GF-D8 (cell line): Measurements from ENCODE around the gene NXPH4.
A peak's percentile ranks its signal among the peaks of the same experiment; 100 is the strongest.

Source experiments
- DNase-seq: peaks from one replicate; lab custom pipeline; 2025; lab: John Stamatoyannopoulos, UW

Gene NXPH4

DNA sequence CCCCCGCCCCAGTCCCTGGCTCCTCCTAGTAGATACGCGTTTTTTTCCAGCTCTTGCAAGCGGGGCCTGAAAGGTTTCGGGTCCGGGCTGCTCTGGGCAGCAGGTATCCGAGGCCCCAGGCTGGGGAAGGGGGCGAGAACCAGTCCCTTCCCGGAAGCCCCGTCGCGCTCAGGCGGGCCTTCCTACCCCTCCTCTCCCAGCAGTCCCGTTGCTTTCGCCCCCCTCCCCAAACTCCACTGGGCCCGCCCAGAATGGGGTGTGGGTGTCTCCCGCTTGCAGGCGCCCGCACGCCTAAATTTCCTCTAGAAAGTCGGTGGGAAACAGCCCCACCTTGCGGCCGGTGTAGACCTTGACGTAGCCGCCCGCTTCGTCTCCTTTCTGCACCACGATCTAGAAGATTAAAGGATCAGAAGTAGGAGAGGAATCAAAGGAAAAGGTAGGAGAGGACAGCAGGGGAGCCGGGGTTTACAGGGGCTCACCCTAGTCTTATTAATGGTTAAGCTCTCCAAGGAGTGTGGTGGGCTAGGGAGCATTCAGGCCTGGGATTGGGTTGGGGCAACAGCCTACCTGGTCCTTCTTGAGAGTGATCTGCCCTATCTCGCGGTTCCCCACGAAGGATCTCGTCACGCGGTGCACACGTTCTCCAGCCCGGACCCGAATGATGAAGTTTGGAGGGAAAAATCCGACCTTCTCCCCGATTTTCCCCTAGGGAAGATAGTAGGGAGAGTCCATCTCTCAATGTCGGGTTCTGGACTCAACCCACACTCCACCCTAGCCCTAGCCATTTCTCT is 27.1 kb downstream of the NXPH4 start:
- DNase-seq, result peak; percentile 31

DNA sequence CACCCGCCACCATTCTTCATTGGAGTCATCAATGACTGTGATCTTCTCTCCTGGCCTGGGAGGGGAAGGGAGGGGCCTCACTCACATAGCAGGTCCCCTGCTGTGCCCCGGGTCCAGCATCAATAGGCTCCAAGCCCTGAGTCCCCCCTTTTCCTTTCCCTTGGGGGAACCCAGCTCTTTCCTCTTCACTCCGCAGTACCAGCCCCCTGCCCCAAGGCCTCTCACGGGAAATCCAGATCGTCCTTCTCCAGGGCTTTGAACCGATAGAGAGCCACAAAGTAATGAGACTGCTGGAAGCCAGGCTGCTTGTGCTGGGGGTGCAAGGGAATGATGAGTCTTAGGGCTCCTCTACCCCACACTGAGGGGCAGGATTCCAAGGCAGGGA is 27.7 kb downstream of the NXPH4 start:
- no peak for DNase-seq

DNA sequence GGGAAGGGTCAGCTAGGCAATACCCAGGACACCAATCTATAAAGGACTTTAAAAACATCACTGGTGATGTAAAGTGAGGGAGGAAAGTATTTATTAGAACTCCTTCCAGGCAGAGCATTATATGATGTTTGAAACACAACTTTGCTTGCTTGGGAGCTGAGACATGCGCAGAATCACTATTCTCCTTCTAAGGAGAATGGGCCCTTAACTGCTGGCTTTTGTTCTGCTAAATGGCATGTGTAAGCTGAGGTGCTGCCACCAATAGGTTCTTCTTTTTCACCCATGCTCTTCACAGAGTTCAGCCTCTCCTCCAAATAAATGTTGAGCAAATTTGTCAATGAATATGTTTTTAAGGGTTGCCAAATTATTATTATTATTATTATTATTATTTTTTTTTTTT is 30.4 kb downstream of the NXPH4 start:
- DNase-seq, result no peak

DNA sequence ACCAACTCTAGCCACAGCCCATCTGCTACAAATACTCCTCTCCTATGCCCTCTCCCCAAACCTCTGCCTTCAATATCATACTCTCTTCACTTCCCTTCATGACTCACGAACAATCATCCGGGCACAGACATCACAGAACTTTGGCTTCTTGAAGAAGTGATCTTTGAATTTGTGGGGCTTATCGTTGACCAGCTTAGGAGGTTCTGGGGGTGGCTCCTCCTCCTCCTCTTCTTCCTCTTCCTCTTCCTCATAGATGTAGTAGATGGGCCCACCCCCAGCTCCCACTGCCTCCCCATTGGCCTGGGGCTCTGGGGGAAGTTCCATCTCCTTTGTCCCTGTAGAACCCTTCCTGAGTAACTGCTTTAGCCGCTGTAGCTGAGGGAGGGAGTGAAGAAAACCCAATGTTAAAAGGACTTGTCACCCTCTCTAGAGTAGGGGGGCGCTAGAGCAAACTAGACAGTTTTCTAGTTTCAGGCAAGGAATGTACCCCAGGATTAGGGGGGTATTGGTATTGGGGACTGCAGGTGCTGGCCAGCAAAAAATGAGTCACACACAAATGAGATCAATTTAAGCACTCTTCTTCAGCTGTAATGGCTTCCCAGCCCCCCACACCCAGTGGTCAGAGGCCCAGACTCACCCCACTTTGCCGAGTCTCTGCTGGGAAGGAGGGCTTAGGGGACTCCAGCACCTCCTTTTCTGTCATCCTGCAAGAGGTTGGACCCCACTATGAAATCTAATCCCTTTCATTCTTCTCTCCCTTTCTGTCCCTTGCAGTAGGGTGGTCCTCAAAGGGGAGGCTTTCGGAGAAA is 32.5 kb downstream of the NXPH4 start:
- DNase-seq, result peak; percentile 60

DNA sequence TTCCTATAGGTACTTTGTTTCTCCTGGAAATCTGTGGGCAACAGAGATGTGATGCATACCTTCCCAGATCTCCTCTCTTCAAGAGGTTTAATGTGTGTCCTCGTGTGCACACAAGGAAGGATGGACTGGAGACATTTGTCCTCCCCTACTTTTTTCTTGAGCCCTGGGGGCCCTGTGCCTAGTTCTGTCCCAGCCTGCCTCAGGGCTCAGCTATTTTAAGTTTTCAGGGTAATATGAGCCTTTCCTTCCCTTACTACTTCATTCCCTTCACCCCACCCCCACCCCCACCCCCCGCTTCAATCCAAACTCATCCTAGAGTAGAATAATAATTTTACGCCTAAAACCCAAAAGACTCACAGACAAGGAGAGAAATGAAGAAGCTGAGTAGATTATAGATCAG is 33.9 kb downstream of the NXPH4 start:
- DNase-seq, result no peak

DNA sequence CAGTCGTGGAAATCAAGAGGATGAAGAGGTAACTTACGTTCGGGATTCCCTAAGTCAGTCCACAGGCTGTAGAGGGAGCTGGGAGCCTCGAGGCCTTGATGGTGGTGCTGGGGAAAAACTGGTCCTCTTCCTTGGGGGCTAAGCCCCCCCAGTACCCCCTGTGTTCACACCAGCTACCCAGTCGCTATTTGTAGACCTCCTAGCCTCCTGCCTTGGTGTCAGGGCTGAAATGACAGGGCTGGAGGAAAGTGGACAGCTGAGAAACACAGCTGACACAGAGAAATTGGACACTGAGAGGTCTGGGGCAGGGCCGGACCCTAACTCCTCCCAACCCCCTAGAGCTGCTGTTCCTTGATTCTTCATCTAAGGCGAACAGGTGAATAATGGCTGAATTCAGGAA is 34.4 kb downstream of the NXPH4 start, which contains the start of gene STAC3:
TSS of gene STAC3 (minus strand) at position 232 of the 400 bp plus-strand sequence. CDS start 1,551 bp downstream, outside the sequence.
- no peak for DNase-seq

DNA sequence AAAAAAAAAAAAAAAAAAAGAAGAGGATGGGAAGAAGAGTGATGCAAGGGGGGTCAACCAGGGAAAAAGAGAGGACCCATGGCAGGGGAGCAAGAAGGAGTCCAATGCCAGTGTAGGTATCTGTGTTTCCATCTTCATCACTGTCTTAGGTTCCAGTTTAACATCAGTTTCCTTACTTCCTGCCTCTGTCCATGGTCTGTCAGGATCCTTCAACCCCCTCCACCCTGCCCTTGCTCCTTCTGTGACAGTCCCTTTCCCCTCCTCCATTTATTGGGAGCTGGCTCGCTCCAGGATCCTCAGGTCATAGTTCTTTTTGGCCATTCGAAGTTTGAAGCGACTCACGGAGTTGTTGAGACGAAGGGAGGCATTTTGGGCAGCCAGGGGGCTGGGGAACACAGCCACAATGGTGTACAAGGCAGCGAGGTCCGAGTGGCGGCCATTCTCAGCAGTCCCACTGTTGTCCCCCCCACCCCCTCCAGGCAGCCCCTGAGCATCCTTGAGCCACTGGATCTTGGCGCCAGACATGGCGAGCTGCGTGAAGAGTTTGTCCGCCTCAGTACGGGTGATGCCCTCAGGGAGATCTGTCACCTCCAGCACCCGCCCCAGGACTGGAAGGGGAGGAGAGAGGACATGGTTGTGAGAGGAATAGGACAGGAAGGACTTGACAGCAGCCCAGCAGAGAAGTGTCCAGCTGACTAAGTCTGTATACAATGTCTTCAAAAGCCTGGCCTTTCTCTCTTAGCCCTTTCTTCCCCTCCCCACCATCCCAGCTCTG is 38.1 kb downstream of the NXPH4 start:
- no peak for DNase-seq

DNA sequence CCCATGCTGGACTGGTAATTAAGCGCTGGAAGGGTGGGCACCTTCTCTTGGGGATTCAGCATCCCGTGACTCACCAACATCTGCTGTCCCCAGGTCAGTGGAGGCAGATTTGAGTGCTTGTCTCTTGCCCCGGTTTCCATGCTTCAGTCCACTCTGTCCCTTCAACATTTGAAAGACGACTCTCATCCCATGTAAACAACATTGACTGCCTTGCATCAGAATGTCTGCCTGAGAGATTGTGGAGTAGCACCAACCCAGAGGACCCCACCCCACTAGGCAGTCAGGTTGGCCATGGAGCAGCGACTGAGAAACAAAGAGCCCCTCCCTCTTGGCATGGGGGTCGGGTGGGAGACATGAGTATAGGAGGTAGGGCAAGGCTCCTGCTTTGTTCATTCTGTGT is 39.3 kb downstream of the NXPH4 start:
- DNase-seq, result no peak

DNA sequence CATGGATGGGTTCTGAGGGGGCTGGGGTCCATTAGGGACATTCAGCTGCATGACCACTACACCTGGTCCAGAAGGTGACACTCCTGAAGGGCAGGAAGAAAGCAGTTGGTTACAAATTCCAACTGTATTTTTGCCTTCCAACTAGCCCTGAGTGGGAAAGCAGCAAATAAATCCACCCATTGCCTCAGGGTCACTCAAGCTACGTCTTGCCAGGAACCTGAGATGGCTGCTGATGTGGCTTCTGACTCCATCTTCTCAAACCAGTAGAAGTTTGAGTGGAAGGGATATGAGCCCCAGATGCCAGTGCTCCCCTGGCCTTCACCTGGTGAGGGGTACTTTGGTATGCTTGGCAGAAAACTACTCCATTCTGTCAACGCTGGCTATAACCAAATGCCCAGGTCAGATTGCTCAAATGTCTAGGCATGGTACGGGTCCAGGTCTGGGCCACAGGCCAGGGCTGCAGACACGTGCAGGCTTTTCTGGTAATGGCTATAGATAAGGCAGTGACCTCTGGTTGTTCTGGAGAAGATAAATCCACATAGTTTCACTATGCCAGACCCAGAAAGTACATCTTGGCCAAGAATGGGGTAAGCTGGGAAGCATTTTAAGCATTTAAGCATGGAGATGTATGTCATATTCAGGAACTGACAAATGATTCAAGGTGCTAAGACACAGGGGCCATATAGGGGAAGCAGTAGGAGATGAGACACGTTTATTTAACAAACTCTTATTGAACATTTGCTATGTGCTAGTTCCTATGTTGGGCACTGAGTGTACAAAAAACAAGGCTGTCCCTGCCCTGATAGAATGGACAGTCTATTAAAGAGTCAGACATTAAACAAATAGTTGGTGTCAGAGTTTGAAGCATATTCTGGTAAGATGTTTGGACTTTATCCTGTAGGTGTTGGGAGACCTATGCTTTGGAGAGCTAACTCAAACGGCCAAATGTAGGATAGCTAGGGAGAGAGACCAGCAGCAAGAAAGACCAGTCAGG is 42.7 kb downstream of the NXPH4 start:
- DNase-seq, result no peak

DNA sequence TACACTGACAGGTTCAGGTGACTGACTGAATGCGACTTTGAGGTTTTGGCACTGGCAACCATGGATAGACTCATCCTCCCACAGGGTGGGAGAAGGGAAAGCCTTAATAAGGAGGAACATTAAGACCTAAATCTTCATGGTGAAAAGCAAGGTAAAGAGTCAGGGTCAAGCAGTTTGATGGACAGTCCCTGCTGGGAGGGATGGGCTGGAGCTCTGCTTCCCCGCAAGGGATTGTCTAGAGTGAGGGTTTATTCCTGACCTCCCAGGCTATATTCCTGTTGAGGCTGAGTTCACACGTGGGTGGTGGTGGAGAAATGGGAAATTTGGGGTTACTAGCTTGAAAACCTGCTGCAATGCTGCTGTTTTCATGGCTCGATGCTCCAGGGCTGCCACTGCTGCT is 43.8 kb downstream of the NXPH4 start:
- no peak for DNase-seq

DNA sequence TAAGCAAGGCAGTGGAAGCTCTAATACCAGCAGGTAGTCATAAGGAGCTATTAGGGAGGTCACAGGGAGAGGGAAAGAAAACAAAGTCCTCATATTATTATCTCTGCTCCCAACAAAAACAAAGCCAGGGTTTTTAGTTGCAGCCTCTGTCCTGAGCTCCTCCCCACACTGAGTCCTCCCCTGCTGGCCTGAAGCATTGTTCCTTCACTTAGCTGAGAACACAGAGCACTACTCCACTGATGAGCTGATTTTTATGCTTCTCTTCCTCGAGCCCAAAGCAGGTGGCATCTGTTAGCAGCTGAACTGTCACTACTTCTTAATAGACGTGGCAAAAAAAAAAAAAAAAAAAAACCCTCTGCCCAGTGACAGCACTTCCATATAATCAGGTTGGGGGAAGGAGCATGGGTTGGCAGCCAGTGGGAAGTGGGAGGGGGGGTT is 44.9 kb downstream of the NXPH4 start:
- no peak for DNase-seq

DNA sequence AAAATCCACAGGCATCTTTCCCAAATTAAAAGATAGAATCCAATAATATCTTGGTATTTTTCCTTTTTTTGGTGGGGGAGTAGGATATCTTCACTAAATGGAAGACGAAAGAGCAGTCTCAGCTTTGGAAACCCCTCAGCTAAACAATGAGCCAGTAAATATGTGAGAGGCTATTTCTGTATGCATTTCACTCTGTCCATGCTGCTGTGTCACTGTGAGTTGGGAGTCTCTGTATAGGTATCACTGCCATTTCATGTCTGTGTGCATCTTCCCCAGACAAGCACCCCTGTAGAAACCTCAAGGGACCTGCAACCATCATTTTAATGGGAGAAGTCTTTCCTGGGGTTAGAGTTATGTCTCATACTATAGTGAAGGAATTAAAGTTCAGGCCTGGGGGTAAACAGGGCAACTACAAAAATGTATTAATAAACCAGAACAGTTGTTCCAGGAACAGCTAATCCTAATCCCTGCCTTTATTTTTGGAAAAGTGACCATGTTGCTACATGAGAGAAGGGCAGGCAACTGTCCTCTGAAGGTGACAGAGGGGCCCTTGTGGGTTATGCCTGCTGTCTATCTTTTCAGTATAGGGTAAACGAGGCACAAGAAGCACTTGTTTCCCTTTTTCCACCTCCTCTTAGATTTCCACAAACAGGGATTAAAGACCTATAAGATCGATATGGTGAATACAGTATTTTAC is 45.7 kb downstream of the NXPH4 start:
- no peak for DNase-seq

DNA sequence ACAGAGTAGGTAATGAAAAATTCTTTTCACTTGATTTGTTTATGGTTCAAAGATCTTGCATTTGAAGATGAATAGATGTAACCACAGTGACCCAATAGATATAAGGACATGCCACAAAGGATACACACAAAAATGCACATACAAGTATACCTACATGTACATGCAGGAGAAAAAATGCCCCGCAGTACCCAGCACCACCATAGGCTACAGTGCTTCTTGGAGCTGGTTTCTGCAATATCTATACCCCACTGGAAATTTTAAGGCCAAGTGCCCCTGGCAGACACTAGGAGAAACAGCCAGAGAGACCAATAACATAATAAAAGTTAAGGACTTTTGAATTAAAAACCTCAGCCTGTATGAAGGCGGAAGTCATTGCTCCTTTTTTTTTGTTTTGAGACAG is 46.5 kb downstream of the NXPH4 start:
- DNase-seq, result no peak

DNA sequence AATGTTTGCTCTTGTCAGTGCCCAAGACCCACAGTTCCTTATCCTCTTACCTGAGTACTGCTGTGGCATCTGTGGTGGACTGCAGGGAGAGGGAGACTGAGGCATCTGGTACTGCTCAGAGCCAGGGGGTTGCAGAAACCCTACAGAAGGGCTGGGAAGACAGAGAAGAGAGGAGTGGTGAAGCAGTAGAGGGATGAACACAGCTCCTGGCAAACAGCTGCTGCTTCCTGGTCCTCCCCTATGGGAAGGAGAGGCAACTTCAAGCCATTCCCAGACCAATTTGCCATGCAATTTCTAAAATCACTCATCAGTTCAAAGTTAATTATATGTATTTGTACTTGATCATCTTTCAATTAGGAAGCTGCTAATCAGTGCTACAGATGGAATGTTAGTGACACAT is 50.1 kb downstream of the NXPH4 start:
- no peak for DNase-seq

DNA sequence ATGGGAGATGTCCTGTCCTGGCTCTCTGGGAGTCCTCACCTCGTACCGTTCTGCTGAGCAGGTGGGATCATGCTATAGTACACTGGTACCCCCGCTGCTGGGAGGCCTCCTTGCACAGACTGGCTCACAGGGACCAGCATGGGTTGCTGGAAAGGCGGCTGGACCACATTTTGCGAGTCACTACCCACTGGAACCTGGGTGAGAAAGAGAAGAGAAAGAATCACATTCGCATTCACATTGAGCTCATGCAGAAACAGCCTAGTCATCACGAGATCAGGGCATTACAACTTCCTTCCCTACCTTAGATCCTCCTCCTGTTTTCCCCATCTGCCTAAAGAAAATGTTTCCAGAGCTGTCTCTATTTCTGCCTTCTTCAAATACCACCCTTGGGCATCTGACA is 51.7 kb downstream of the NXPH4 start:
- DNase-seq, result no peak

DNA sequence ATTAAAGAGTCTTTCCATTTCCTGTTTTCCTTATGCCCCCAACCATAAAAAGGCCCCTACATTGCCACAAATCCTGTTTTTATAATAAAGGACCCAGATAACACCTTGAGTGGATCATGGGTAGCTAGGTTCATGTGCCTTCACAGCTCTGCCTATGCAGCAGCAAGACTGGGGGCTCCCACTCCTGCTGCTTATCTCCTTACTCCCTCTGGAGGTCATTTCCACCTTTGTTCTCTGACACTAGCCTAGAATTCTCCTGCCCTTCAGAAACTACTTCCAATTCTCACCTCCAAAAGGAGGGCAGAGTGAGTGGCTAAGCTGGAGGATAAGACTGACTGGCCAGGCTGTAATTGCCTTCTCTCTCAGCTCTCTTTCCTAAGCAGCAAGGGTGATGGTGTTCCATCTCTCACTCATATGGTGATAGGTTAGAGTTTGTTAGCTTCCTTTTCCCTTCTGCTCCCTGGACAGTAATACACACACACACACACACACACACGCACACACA is 54.4 kb downstream of the NXPH4 start:
- no peak for DNase-seq

DNA sequence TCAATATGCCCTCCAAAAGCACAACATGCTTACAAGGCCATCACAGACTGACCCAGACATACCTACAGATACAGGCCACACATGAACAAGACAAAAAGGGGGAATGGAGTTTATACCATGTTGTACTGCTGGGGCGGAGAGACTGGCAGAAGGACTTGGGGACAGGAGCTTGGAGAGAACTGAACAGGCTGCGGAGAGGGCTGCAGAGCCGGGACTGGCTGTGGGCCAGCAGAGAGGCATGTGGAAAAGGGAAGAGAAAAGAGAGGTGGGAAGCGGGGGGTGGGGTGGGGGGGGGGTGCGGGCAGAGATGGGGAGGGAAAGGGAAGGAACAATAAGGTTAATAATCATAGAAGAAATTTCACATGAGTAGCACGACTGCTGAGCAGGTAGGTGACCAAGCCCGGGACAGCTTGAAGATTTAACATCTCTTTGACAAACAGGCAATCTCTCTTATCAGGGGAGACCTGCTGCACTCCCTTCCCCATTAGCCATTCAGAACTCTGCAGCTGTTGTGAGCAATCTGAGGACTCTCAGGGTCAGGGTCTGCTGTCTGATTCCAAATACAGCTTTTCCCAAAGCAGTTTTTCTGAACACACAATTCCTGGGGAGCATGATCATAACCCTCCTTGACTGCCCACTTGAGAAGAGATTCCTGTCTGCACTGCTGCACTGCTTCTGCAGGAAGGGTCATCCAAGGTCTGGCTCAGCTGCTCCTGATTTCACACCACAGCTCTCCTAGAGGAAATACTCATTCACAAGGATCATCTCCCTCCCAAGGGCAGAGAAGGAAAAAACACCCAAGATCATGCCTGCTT is 56.0 kb downstream of the NXPH4 start:
- no peak for DNase-seq

DNA sequence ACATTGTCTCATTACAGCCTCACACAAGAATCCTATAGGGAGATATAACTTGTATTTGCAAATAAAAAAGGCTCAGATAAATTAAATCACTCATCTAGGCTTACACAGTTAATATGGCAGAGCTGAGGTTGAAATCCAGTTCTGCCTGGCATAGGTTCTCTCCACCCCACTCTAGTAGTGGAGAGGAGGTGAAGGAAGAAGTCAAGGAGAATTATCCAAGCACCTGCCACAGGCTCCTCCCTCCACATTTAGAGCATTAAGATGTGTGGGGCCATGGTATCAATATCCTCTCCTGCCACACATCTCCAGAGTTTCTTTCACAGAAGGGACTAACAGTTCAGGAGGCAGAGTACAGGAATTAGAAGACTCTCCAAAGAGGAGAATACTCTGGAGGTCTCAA is 56.9 kb downstream of the NXPH4 start:
- DNase-seq, result no peak
